ENCODE results near the gene CEACAM16. TPM values are rescaled to one million over a fixed set of nuclear protein-coding genes. Genes with fewer than 3 reads are reported as not detected.

The CEACAM16 gene
- total and polyA plus RNA-seq, 10 of the 15 experiments (the other 5 are each of a cell fraction or from before 2014, with no cell fraction given) = not detected

- intact Hi-C loops (cut with micrococcal nuclease; ENCODE audit: unreplicated experiment) = no loop called here
- BruUV-seq (replicated peaks) = no TSS peak
- no peaks in the 10 kb centered on the region for H3K27me3 ChIP-seq (replicated peaks in 1 of 2; ENCODE audit: control insufficient read depth in 2 of 2, insufficient read depth in 2 of 2, low read length in 1 of 2)
- H2AFZ ChIP-seq (ENCODE audit: control insufficient read depth, low read depth, low read length) = no peak overlapping the region
- ChIA-PET RAD21 (ENCODE audit: unreplicated experiment) (interaction anchor here (0.7 kb wide), 1 partner anchor 39 kb away, joined by 3 read pairs; no protein-coding TSS in a partner anchor), CTCF (interaction anchor here (3.1 to 16.8 kb wide), 2 partner anchors 9 to 38 kb away, joined by 9 to 513 read pairs; no protein-coding TSS in a partner anchor), SMC1A (ENCODE audit: uncharacterized antibody, unreplicated experiment) (no interaction called here), POLR2A (interaction anchor here (0.6 to 0.9 kb wide), 2 partner anchors 19 to 22 kb away, joined by 3 to 6 read pairs; no protein-coding TSS in a partner anchor)
- no peak overlapping the region for H3K4me2 ChIP-seq (ENCODE audit: control insufficient read depth, insufficient read depth)
- no peaks in the 10 kb centered on the region for H3K36me3 ChIP-seq (ENCODE audit: control insufficient read depth in 2 of 2, insufficient read depth in 2 of 2, low read length in 1 of 2)
- FAIRE-seq (no peak), ATAC-seq (no peak), DNase-seq (ENCODE audit: low read depth, low spot score) (no peak)
- in situ Hi-C loops (cut with MboI) = no loop called here
- TF ChIP-seq BMI1 (IDR thresholded peaks at IDR 0.05; ENCODE audit: borderline replicate concordance) (no peak), TARDBP (IDR thresholded peaks at IDR 0.05; ENCODE audit: borderline replicate concordance) (no peak), IKZF1 (conservative IDR thresholded peaks at IDR 0.05) (no peak), PBX3 (IDR thresholded peaks at IDR 0.05; ENCODE audit: insufficient replicate concordance, low read depth, low read length) (no peak), NFYB (IDR thresholded peaks at IDR 0.05; ENCODE audit: insufficient read depth, low read depth, low read length) (no peak), POU2F2 (IDR thresholded peaks at IDR 0.05; ENCODE audit: borderline replicate concordance, low read depth, low read length) (no peak), E4F1 (IDR thresholded peaks at IDR 0.05; ENCODE audit: borderline replicate concordance, partially characterized antibody) (no peak), NFYA (IDR thresholded peaks at IDR 0.05; ENCODE audit: borderline replicate concordance, low read depth, low read length) (no peak), RAD51 (IDR thresholded peaks at IDR 0.05) (no peak), PAX5 (IDR thresholded peaks at IDR 0.05; ENCODE audit: borderline replicate concordance, low read depth, low read length) (no peak), ZNF384 (IDR thresholded peaks at IDR 0.05; ENCODE audit: borderline replicate concordance, low read depth, low read length) (no peak), TBL1XR1 (IDR thresholded peaks at IDR 0.05; ENCODE audit: low read depth, low read length) (no peak), NBN (IDR thresholded peaks at IDR 0.05) (no peak), NR2C2 (IDR thresholded peaks at IDR 0.05; ENCODE audit: borderline replicate concordance, control insufficient read depth, insufficient read length, low read depth) (no peak), MYC (IDR thresholded peaks at IDR 0.05; ENCODE audit: insufficient read depth, insufficient read length, insufficient replicate concordance, low read length, severe bottlenecking) (no peak)
- TF ChIP-seq, protein P1, sequence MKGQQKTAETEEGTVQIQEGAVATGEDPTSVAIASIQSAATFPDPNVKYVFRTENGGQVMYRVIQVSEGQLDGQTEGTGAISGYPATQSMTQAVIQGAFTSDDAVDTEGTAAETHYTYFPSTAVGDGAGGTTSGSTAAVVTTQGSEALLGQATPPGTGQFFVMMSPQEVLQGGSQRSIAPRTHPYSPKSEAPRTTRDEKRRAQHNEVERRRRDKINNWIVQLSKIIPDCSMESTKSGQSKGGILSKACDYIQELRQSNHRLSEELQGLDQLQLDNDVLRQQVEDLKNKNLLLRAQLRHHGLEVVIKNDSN (IDR thresholded peaks at IDR 0.05; ENCODE audit: borderline replicate concordance, extremely low read length, insufficient read depth, low read depth, low read length) = no peak
- WGBS (ENCODE audit: insufficient coverage, insufficient replicate concordance, low lambda C conversion rate, missing lambda C conversion rate) = 60% methylated on average over 5 of the region's 5 CpGs
- peaks cover 8% of the 10 kb centered on the region; the same call in 1 of the 2 replicates for H3K4me1 ChIP-seq (ENCODE audit: control insufficient read depth, insufficient read depth, low read length)
- no peaks in the 10 kb centered on the region for H4K20me1 ChIP-seq (ENCODE audit: control insufficient read depth, insufficient read depth)
- H3K9ac ChIP-seq (ENCODE audit: control insufficient read depth, insufficient read depth, low read length) = no peak overlapping the region
- no peak overlapping the region for H3K4me3 ChIP-seq
- H3K27ac ChIP-seq (ENCODE audit: control insufficient read depth, insufficient read depth) = no peak overlapping the region
- H3K79me2 ChIP-seq (ENCODE audit: control insufficient read depth, insufficient read depth, low read length) = no peaks in the 10 kb centered on the region
- no peaks in the 10 kb centered on the region for H3K9me3 ChIP-seq (replicated peaks; ENCODE audit: control insufficient read depth, insufficient read depth, low read length)
Measured at GRCh38 chr19:44731081-44731480, 32.1 kb downstream of the CEACAM16 start.

Data from GM12878 (cell line).